GM18498 (cell line): ENCODE data around the gene TMEM121.

ENCODE experiments used
- ATAC-seq: cut with Tn5 transposase; IDR thresholded peaks from one replicate; pipeline ENCODE4 v1.9.1; 2021; ENCODE audit warnings: mild to moderate bottlenecking, moderate library complexity; ENCODE audit not compliant: unreplicated experiment

The TMEM121 gene

DNA sequence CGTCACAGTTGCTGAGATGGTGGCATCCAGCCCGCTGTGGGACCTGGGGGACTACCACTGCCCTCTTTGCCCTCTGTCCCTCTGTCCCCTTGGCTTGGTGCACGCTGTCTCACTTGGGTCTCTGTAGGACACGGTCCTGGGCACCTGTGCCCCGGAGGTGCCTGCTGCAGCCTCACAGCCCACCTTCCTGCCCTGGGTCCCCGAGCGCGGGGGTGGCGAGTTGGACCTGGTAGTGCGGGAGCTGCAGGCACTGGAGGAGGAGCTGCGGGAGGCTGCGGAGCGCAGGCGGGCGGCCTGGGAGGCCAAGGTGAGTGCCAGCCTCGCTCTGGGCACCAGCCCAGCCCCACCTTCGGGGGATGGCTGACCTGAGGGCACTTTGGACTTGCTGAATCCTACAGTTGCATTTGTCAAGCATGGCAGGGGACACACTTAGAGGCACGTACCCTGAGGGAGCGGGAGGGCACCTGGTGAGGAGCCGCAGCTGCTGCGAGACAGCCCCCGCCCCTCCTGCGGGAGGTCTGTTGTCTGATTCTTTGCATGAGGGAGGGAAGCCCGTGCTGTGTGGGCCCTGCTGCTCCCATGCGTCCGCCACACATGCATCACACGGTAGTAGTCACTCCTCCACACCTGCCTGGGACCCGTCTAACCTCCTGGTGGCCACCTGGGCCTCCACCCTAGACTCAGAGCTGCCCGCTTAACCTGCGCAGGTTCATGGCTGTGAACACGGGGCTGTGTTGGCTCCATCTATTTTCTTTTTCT is 28.5 kb upstream of the TMEM121 start:
- no peak for ATAC-seq

DNA sequence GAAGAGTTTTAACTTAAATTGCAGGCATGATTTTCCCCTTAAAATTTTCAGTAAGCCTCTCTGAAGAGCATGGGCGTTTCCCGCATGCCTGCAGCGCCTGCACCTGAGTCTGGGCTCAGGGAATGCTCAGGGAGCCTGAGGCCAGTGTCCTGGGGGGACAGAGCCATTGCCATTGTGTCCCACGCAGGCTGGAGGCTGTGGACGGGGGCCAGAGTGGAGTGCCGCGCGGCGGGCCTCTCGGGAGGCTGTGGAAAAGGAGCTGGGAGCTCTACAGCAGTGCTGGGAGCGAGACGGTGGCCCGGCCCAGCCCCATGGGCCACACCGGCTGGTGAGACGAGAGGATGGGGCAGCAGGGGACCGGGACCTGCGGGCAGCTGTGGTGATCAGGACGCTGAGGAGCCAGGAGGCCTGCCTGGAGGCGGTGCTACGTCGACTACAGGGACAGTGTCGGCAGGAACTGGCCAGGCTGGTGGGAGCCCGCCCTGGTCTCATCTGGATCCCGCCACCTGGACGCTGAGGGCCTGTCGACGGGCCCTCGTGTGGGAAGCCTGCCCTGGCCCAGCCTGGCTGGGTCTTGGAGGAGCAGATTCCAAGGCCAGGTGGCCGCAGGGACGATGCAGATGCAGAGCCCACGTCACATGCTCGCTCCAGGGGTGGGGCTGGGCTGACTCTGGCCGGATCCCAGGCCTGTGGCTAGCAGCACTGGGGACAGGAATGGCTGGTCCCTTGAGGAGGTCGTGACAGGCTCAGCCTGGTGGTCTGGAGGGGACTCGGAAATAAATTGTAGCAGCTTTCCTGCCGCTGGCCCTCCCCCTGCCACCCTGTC is 27.7 kb upstream of the TMEM121 start:
- ATAC-seq, result no peak

DNA sequence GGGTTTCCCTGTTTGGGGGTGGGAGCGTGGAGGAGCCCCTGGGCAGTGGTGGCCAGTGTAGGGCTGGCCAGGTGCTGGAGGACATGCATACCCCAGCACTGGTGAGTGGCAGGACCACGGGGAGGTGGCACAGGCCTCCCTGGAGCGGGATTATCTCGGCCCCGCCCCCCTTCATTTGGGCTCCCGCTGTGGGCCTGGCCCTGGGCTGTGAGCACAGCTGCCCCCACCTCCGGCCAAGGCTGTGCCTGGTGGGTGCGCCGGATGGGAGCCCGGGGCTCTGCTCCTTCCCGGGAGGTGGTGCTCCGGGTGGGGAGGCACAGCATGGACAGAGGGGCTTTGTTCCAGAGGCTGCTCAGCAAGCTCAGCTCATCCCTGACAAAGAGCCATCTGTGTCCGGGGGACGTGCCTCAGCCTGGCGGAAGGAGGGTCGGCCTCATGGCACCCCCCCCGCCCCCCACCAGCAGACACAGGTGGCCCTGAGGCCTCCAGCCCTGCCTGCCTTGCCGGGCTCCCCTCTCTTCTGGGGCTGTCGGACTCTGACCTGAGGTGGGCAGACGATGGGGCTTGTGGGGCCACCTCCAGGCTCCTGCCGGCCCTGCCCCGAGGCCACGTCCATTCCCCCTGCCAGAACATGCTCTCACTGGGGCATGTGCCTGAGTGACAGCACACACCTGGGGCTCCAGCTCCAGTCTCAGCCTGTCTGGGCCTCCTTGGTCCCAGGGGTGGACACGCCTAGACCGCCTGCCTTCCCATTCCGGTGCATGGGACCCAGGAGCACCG is 26.9 kb upstream of the TMEM121 start:
- no peak for ATAC-seq

DNA sequence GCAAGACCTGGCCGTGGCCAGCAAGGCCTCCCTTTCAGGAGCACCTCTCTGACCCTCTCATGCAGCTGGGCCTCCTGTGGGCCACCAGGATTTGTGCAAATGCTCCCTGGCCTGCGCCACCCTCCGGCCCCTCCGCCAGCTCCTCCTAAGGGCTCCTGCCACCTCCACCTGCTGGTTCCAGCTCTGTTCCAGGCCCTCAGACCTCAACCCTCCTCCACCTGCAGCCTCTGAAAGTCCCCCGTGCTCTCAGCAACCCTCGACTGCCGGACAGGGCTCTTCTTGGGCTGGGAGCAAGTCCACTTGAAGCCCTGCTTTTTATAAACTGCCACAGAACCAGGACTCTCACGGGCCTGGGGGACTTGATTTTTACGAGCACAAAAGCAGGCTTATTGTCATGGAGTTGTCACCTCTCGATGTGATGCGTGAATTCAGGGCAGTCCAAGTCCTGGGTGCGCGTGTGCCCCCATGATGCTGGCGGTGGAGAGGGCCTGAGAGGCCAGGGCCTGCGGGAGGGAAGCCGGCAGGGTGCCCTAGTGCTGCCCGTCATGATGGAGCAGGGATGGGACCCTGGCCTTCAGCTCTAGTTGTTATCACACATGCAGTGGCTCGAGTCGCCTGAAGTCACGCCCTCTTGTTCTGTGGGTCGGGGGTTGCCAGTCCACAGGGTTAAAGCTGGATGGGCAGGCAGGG is 26.2 kb upstream of the TMEM121 start:
- ATAC-seq, result no peak

DNA sequence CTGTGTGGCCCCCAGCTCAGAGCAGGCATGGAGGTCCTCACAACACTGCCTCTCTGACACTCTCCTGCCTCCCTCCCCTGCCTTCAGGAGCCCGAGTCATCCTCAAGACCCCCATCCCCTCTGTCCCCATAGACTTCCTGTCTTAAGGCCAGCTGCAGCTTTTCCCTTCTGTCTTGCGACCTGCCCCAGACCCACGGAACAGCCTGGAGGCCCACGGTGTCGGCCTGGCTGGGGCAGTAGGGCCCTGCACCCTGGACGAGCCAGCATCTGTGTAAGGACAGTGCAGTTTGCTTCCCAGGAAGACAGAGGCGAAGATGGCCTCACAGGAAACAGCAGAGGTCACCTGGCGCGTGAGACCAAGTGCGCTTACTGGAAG is 25.7 kb upstream of the TMEM121 start:
- ATAC-seq, result no peak

DNA sequence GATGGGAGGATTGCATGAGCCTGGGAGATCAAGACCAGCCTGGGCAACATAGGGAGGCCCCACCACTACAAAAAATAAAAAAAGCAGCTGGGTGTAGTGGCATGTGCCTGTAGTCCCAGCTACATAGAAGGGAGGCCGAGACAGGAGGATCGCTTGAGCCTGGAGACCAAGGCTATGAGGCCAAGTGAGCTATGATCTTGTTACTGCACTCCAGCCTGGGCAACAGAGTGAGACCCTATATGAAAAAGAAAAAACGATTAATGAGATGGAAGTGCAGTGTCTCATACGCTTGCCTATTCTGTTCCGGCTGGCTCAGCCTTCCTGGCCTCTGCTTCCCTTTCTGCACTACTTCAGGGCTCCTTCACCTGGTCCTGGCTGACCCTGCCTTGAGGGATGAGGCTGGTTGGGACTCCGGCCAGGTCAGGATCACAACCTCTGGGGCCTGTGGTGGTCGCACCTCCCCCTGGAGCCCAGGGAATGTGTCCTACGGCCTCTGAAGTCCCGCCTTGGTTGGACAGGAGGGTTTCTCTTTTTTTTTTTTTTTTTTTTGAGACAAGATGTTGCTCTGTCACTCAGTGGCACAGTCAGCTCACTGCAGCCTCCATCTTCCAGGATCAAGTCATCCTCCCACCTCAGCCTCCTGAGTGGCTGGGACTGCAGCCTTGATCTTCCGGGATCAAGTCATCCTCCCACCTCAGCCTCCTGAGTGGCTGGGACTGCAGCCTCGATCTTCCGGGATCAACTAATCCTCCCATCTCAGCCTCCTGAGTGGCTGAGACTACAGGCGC is 24.7 kb upstream of the TMEM121 start:
- no peak for ATAC-seq

DNA sequence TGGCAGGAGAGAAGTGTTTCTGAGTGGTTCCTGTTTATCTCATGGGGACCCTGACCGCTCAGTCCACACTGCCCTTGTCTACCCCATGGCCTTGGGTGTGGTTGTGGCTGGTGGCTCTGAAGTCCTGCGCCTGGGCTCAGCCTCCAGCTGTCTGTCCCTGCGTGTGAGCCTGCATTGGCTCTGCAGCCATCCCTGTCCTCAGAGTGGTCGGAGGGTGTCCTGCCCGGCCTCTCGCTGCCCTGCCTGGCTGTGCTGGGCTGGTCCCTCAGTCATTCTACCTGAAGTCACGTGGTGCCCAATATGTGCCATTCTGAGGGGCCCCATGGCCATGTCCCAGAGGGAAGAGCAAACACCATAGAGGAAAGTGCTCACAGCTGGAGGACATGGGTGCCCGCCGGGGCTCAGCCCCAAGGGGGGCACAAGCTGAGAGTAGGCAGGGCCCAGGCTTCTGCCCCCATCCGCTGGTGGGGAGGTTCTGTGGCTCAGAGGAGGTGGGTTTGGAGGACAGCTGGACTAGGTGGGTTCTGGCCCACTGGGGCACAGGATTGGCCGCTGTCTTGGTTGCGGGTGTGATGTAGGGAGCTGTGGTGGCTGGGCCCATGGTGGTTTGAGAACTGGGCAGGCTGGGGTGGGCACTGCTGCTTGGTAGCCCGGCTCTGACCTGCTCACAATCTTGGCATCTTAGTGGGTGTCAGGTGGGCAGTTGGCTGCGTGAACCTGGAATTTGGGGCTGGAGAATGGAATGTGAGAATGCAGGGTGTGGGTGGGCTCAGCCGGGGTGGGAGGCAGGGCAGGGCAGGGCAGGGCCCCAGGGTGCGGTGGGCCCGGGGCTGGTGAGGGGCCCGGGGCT is 23.7 kb upstream of the TMEM121 start:
- ATAC-seq, result no peak

DNA sequence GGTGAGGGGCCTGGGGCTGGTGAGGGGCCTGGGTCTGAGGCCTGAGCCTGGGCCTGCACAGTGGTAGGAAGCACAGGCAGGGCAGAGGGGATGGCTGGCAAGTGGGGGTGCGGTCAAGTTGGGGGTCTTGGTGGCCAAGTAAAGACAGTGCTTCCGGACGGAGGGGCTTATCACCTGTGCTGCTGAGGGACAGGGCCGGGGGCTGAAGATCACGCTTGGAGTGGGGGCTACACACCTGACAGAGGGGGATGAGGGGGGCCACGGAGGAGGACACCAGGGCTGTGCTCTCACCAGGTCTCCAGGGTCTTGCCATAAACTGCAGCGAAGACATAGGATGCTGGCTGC is 23.1 kb upstream of the TMEM121 start:
- no peak for ATAC-seq

DNA sequence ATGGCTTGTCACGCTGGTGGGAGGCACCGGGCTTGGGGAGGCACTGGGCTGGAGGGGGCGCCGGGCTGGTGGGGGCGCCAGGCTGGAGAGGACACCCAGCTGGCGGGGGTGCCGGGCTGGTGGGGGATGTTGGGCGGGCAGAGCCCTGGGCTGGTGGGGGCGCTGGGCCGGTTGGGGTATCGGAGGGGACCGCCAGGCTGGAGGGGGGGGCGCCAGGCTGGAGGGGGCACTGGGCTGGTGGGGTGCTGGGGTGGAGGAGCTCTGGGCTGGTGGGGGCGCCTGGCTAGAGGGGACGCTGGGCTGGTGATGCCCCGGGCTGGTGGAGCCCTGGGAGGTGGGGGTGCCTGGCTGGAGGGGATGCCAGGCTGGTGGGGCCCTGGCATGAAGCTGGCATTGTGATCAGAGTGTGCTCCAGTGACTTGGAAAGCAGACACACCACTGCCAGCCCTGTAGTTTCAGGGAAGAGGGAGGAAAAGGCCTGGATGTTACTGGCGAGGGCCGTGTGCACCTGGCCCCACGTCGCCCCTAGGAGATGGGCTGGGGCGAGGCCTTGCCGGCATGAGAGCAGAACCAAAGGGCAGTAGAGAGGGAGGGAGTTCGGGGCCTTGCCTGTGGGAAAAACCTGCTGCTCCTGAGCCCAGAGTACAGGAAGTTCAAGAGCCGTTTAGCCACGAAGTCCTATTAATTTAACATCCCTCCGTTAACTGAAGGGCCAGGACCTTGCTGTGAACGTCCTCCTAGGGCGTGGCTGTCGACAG is 22.3 kb upstream of the TMEM121 start:
- no peak for ATAC-seq

DNA sequence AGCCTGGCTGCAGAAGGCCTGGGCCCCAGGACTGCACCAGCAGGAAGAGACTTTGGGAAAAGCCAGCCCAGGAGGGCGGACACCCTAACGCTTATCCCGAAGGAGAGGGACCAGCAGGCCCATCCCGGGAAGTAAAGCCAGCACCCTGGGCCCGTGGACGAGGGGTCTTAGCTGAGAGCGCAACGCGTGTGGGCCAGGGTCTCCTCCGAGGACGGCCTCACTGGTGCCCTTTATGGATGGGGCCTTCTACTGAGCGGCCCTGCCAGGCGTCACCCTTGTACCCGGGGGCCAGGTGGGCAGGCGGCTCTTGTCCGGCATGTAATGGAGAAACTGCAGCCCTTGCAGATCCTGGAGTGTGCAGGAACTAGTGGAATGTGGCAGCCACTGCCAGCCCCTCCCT is 21.3 kb upstream of the TMEM121 start:
- ATAC-seq, result no peak

DNA sequence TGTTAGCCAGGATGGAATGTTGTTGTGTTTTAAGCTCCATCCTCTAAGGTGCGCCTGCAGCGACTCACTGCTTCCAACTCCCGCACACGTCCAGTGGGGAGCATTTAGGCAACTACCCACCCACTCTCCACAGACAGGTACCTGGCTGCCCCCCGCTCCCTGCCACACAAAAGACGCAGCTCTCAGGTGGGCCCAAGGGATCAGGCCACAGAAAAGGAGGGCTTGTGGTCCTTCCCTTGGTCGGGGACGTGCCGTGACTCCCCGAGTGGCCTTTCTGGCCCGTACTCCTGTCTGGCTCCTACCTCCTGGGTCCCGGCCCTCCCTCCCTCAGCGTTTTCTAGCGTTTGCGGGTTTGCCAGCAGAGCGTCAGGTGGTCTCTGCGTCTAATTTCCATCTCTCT is 19.1 kb upstream of the TMEM121 start:
- no peak for ATAC-seq

DNA sequence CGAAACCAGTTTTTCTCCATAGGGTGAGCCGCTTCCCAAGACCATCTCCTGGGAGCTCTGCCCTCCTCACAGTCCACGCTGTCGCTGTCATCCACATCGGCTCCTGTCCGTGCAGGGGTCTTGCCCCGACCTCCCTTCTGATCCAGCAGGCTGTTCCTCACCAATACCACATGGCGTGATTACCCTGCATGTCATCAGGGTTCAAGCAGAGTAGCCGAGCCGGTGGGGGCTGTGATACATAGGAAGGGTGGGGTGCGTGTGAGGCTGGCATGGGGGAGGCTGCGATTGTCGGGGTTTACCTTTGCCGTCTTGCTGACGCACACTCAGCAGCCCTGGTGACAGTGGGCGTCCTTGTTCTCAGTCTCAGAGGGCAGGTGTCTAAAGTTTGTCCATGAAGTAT is 18.3 kb upstream of the TMEM121 start:
- ATAC-seq, result no peak

DNA sequence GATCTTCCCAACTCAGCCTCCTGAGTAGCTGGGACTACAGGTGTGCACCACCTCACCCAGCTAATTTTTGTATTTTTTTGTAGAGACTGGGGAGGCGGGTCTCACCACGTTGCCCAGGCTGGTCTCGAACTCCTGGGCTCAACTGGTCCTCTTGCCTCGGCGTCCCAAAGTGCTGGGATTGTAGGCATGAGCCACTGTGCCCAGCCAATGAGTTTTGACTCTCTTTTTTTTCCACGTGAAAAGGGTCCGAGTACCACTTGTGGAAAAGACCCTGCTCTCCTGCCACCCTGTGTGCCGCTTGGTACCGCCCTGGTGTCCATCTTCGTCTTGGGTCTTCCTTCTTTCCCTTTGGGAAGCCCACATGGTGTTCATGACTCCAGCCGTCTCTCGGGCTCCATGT is 17.8 kb upstream of the TMEM121 start:
- no peak for ATAC-seq

DNA sequence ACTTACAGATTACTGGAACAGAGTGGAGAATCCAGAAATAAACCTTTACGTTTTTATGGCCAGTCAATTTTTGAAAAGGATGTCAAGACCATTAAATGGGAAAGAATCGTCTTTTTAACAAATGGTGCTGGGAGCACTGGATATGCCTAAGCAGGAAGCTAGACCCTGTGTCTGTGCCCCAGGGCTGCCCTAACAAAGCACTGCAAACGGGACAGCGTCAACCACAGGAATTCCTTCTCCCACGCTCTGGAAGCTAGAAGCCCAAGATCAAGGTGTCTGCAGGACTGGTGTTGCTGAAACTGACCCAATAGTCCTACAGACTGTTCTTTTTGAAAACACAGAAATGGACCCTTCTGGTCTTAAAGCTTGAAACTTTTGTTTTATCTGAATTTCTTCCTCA is 9.3 kb upstream of the TMEM121 start:
- ATAC-seq, result no peak

DNA sequence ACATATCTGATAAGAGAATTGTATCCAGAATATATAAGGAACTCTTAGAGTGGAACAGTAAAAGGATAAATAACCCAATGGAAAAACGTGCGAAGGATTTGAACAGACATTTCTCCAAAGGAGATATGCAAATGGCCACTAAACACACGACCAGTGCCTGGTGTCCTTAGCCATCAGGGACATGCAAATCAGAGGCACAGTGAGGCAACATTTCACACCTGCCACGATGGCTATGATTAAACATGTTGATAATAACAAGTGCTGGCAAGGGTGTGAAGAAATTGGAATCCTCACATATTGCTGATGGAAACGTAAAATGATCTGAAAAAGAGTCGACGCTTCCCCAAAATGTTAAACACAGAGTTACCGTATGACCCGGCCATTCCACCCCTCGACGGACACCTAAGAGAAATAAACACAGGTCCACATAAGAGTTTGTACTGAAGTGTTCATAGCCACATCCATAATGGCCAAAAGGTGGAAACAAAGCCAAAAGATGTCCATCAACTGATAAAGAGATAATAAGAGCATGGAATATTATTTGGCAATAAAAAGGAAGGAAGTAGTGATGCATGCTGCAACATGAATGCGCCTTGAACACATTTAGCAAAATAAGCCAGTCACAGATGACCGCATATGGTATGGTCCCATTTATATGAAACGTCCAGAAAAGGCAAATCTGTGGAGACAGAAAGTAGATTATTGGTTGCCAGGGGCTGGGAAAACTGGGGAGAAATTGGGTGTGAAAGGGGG is 6.3 kb upstream of the TMEM121 start:
- no peak for ATAC-seq

DNA sequence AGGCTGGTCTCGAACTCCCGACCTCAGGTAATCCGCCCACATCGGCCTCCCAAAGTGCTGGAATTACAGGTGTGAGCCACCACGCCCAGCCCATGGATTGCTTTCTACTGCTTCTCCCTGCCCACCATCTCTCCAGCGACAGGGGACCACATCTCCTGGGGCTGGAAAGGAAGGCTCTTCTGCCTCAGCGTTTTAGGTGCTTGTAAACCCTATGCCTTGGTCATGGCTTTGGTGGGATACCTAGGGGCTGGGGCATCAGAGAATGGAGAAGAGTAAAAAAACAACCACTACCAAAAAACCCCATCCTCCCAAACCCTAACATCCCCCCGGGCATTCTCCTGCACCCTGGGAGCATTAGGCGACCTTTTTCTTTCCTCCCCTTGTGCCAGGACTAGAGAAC is 1.1 kb upstream of the TMEM121 start:
- no peak for ATAC-seq

DNA sequence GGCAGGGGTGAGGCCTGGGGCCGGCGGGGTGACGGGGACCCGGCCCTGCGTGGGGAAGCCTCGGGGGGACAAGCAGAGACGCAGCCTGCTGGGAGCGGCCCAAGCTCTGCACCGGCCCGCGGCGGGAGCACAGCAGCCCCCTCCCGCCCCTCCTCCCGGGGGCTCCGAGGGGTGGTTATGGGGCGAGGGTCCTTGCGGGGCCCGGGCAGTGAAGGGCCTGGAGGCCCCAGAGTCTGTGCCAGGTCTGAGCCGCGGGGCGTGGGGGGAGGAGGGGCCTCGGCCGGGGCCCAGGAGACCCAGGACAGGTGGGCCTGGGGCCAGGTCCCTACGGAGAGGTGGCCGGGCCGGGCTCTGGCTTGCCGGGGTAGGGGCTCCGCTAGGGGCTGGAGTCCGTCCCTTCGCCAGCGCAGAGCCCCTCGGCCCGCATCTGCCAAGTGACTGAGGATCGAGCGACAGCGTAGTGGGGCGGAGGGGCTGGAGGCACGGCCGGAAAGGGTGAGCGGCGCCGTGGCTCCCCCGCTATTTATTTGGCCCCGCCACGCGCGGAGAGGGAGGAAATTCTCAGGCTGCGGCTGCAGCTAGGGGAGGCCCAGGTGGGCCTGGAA is 495 bp downstream of the TMEM121 start:
- ATAC-seq, result no peak

DNA sequence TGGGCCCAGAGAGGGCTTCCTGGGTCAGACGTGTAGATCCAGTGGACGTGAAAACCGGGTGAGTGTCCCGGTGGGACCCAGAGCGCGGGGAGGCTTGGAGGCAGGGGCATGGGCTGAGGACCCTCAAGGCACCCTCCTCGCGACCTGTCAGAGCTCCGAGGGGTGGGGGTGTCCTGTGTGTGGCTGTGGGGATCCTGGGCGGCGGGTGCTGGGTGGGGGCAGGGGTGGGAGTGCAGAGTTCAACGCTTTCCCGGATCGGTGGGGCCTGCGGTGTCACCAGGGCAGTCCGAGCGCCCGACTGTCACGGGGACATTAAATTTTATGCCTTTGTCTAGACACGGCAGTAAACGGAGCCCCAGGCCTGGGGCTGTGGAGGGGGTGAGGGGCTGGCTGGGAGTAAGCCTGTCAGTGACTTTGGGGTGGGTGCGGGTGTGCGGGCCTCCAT is 1.0 kb downstream of the TMEM121 start:
- no peak for ATAC-seq
